Loucy (cell line): ENCODE measurements around the gene ARHGAP32.

ENCODE experiments used
- H2AFZ ChIP-seq: fragments of 200-600 bp; sonication (generic); 2 replicates; pipeline ENCODE4 v1.6.0; 2016; ENCODE audit warnings: antibody characterized with exemption, mild to moderate bottlenecking, low read length, moderate library complexity
- H3F3A ChIP-seq: fragments of 200-600 bp; 2 replicates; pipeline ENCODE4 v1.6.0; 2016; ENCODE audit warnings: antibody characterized with exemption, low read depth, mild to moderate bottlenecking
- H3K27me3 ChIP-seq: fragments of 200-600 bp; sonication (generic); 2 replicates; pipeline ENCODE4 v1.6.1; 2014; ENCODE audit warnings: low read length, mild to moderate bottlenecking; ENCODE audit not compliant: insufficient read depth, poor library complexity, severe bottlenecking
- H3K36me3 ChIP-seq: fragments of 200-600 bp; sonication (generic); 2 replicates; pipeline ENCODE4 v1.6.1; 2016; ENCODE audit warnings: low read length; ENCODE audit not compliant: insufficient read depth
- H3K4me1 ChIP-seq: fragments of 200-600 bp; sonication (generic); 2 replicates; pipeline ENCODE4 v1.5.1; 2014; ENCODE audit warnings: low read length, mild to moderate bottlenecking; ENCODE audit not compliant: insufficient read depth, poor library complexity, severe bottlenecking
- H3K4me2 ChIP-seq: fragments of 200-600 bp; sonication (generic); 2 replicates; pipeline ENCODE4 v1.6.0; 2014; ENCODE audit warnings: antibody characterized with exemption, low read length, low read depth, mild to moderate bottlenecking; ENCODE audit not compliant: poor library complexity, severe bottlenecking
- H3K4me3 ChIP-seq: fragments of 200-600 bp; sonication (generic); 2 replicates; pipeline ENCODE4 v1.5.1; 2014; ENCODE audit warnings: low read length, mild to moderate bottlenecking, mixed read lengths; ENCODE audit not compliant: poor library complexity, severe bottlenecking
- H3K79me2 ChIP-seq: fragments of 200-600 bp; sonication (generic); 2 replicates; pipeline ENCODE4 v1.6.1; 2014; ENCODE audit warnings: low read length; ENCODE audit not compliant: insufficient read depth
- H3K9ac ChIP-seq: fragments of 200-600 bp; sonication (generic); 2 replicates; pipeline ENCODE4 v1.6.0; 2014; ENCODE audit warnings: mild to moderate bottlenecking, low read depth, low read length, moderate library complexity; ENCODE audit not compliant: poor library complexity, severe bottlenecking
- H3K9me2 ChIP-seq: fragments of 200-600 bp; sonication (generic); replicated peaks from 2 replicates; pipeline ENCODE4 v1.6.1; 2016; ENCODE audit warnings: low read depth, low read length, mixed read lengths
- H3K9me3 ChIP-seq: fragments of 200-600 bp; sonication (generic); 2 replicates; pipeline ENCODE4 v1.6.1; 2014; ENCODE audit warnings: mild to moderate bottlenecking, antibody characterized with exemption, low read length, low read depth; ENCODE audit not compliant: insufficient read depth
- H4K20me1 ChIP-seq: fragments of 200-600 bp; sonication (generic); 2 replicates; pipeline ENCODE4 v1.6.0; 2014; ENCODE audit warnings: antibody characterized with exemption, low read length, mild to moderate bottlenecking; ENCODE audit not compliant: insufficient read depth, poor library complexity, severe bottlenecking
- CTCF ChIP-seq: fragments of 200-600 bp; sonication (generic); conservative IDR thresholded peaks from 2 replicates; pipeline ENCODE4 v1.5.1; 2014; ENCODE audit warnings: mild to moderate bottlenecking, antibody characterized with exemption, low read length
- EZH2phosphoT487 ChIP-seq: fragments of 200-600 bp; IDR thresholded peaks from 2 replicates; pipeline ENCODE4 v1.6.1; 2018; ENCODE audit warnings: antibody characterized with exemption, mild to moderate bottlenecking, moderate library complexity, borderline replicate concordance

Gene ARHGAP32

GRCh38 chr11:129195682-129196081 is 3.6 kb upstream of the ARHGAP32 start:
- no peaks in the 10 kb centered on the region for H3K36me3 ChIP-seq
- H3K4me3 ChIP-seq, result no peak overlapping the region
- H3K4me2 ChIP-seq, result no peak overlapping the region
- H4K20me1 ChIP-seq, result no peaks in the 10 kb centered on the region
- peaks cover 10% of the 10 kb centered on the region; the same call in 1 of the 2 replicates for H3K9me3 ChIP-seq
- no peak overlapping the region for H2AFZ ChIP-seq
- no peak for TF ChIP-seq EZH2phosphoT487
- TF ChIP-seq CTCF, result no peak
- peaks cover 14% of the 10 kb centered on the region for H3K4me1 ChIP-seq
- H3F3A ChIP-seq, result no peaks in the 10 kb centered on the region
- H3K9ac ChIP-seq, result no peak overlapping the region
- H3K9me2 ChIP-seq, result no peaks in the 10 kb centered on the region
- peaks cover 13% of the 10 kb centered on the region for H3K79me2 ChIP-seq
- H3K27me3 ChIP-seq, result no peaks in the 10 kb centered on the region

- H3K9ac ChIP-seq, result no peak overlapping the region
- peaks cover 31% of the 10 kb centered on the region for H3K4me1 ChIP-seq
- H2AFZ ChIP-seq, result no peak overlapping the region
- peaks cover 26% of the 10 kb centered on the region for H3K79me2 ChIP-seq
- TF ChIP-seq CTCF, result no peak
- no peak for TF ChIP-seq EZH2phosphoT487
- no peak overlapping the region for H3K4me2 ChIP-seq
- 0 out of 2 replicates have a peak, but pooled peaks cover 3% of the 10 kb centered on the region for H3K9me3 ChIP-seq
- H3F3A ChIP-seq, result no peaks in the 10 kb centered on the region
- no peaks in the 10 kb centered on the region for H3K27me3 ChIP-seq
- H4K20me1 ChIP-seq, result peaks cover 7% of the 10 kb centered on the region
- no peaks in the 10 kb centered on the region for H3K9me2 ChIP-seq
- no peak overlapping the region for H3K4me3 ChIP-seq
- no peaks in the 10 kb centered on the region for H3K36me3 ChIP-seq
Measured at GRCh38 chr11:129191649-129192048, 476 bp downstream of the ARHGAP32 start.

GRCh38 chr11:129190087-129190486 is 2.0 kb downstream of the ARHGAP32 start:
- H3K27me3 ChIP-seq, result no peaks in the 10 kb centered on the region
- TF ChIP-seq EZH2phosphoT487 (no peak), CTCF (no peak)
- no peaks in the 10 kb centered on the region for H3F3A ChIP-seq
- no peaks in the 10 kb centered on the region for H3K36me3 ChIP-seq
- H2AFZ ChIP-seq, result no peak overlapping the region
- H3K9me2 ChIP-seq, result no peaks in the 10 kb centered on the region
- peaks cover 7% of the 10 kb centered on the region for H4K20me1 ChIP-seq
- H3K4me1 ChIP-seq, result peaks cover 31% of the 10 kb centered on the region
- no peak overlapping the region for H3K9ac ChIP-seq
- H3K79me2 ChIP-seq, result peaks cover 26% of the 10 kb centered on the region
- H3K4me2 ChIP-seq, result no peak overlapping the region
- 0 out of 2 replicates have a peak, but pooled peaks cover 5% of the 10 kb centered on the region for H3K9me3 ChIP-seq
- no peak overlapping the region for H3K4me3 ChIP-seq
